NOMO-1 (cell line): ENCODE results near the gene RAP1GDS1.
"Not testable (repeated sequence)": the region's sequence is repeated elsewhere in the genome, so short reads cannot be mapped to it uniquely, and the experiment has no call there.

Experiments used
- DNase-seq, 2 experiments: peaks; one replicate each; lab custom pipeline; 2025; ENCODE audit not compliant: unreplicated experiment in 2 of 2; lab: John Stamatoyannopoulos, UW

RAP1GDS1 gene

GRCh38 chr4:98345838-98346237 is 84.7 kb downstream of the RAP1GDS1 start:
- DNase-seq, result no peak

GRCh38 chr4:98352396-98352795 is 91.2 kb downstream of the RAP1GDS1 start:
- DNase-seq, result no peak

GRCh38 chr4:98352940-98353339 is 91.8 kb downstream of the RAP1GDS1 start:
- DNase-seq, result no peak

GRCh38 chr4:98358630-98359248 is 97.6 kb downstream of the RAP1GDS1 start:
- DNase-seq, result no peak

GRCh38 chr4:98359646-98360045 is 98.5 kb downstream of the RAP1GDS1 start:
- no peak for DNase-seq

GRCh38 chr4:98363431-98363830 is 102.2 kb downstream of the RAP1GDS1 start:
- DNase-seq, result no peak

- not testable (repeated sequence) for DNase-seq
These were observed 105.1 kb downstream of the RAP1GDS1 start for GRCh38 chr4:98366275-98366674.

GRCh38 chr4:98368000-98368399 is 106.8 kb downstream of the RAP1GDS1 start:
- DNase-seq, result not testable (repeated sequence)

- no peak for DNase-seq
These were observed 108.1 kb downstream of the RAP1GDS1 start for GRCh38 chr4:98369322-98369721.

- DNase-seq, result no peak
These were observed 113.5 kb downstream of the RAP1GDS1 start for GRCh38 chr4:98374643-98375042.

GRCh38 chr4:98377559-98377958 is 116.4 kb downstream of the RAP1GDS1 start:
- peak in 1 of 2 experiments; percentile 3 for DNase-seq

- DNase-seq, result no peak
These were observed 120.1 kb downstream of the RAP1GDS1 start for GRCh38 chr4:98381306-98381705.

GRCh38 chr4:98383431-98384106 is 122.4 kb downstream of the RAP1GDS1 start:
- DNase-seq, result no peak

GRCh38 chr4:98385831-98386230 is 124.6 kb downstream of the RAP1GDS1 start:
- DNase-seq, result no peak

- DNase-seq, result no peak
These were observed 126.3 kb downstream of the RAP1GDS1 start for GRCh38 chr4:98387345-98388026.

GRCh38 chr4:98394134-98394533 is 132.9 kb downstream of the RAP1GDS1 start:
- DNase-seq, result no peak

- DNase-seq, result no peak
These were observed 138.7 kb downstream of the RAP1GDS1 start for GRCh38 chr4:98399915-98400314.

- DNase-seq, result no peak
These were observed 145.6 kb downstream of the RAP1GDS1 start for GRCh38 chr4:98406819-98407218.

GRCh38 chr4:98411731-98412130 is 150.5 kb downstream of the RAP1GDS1 start:
- DNase-seq, result no peak

GRCh38 chr4:98416844-98417243 is 155.7 kb downstream of the RAP1GDS1 start:
- no peak for DNase-seq

- DNase-seq, result not testable (repeated sequence)
These were observed 159.0 kb downstream of the RAP1GDS1 start for GRCh38 chr4:98420151-98420550.

GRCh38 chr4:98421111-98421510 is 159.9 kb downstream of the RAP1GDS1 start:
- DNase-seq, result no peak
